Central memory CD4-positive, alpha-beta T cell (primary cell): ENCODE results near the gene OBSCN.

Experiments used
- DNase-seq: peaks from one replicate; pipeline ENCODE4 v3.0.0; 2022

The OBSCN gene

GRCh38 chr1:228333739-228334115 is 125.9 kb downstream of the OBSCN start:
- DNase-seq = no peak

DNA sequence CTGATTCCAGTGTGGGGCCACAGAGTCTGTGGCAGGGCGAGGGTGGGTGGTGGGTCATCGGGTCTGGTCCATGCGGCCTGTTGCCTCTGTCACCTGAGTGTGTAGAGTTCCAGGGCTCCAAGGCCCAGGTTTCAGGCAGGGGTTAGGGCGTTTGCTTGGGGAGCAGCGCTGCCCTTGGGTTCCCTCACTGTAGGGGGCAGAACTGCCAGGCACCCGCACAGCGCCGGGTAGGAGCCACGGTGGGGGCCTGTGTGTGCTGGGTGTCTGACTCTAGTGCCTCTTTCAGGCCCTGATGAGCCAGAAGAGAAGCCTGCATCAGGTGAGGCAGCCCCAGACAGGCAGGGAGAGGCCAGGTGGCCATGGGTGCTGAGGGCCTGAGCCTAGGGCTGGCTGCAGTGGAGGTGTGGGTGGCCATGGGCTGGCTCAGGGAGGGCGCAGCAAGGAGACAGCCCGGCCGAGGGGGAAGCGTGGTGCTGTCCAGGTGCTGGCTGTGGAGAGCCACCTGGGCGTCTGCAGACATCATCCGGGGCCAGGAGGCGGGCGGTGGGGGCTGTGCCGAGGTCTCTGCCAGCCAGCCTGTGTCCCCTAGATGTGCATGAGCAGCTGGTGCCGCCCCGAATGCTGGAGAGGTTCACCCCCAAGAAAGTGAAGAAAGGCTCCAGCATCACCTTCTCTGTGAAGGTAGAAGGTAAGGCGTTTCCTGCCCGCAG is 126.5 kb downstream of the OBSCN start:
- no peak for DNase-seq

GRCh38 chr1:228334954-228335353 is 127.1 kb downstream of the OBSCN start:
- DNase-seq = no peak

DNA sequence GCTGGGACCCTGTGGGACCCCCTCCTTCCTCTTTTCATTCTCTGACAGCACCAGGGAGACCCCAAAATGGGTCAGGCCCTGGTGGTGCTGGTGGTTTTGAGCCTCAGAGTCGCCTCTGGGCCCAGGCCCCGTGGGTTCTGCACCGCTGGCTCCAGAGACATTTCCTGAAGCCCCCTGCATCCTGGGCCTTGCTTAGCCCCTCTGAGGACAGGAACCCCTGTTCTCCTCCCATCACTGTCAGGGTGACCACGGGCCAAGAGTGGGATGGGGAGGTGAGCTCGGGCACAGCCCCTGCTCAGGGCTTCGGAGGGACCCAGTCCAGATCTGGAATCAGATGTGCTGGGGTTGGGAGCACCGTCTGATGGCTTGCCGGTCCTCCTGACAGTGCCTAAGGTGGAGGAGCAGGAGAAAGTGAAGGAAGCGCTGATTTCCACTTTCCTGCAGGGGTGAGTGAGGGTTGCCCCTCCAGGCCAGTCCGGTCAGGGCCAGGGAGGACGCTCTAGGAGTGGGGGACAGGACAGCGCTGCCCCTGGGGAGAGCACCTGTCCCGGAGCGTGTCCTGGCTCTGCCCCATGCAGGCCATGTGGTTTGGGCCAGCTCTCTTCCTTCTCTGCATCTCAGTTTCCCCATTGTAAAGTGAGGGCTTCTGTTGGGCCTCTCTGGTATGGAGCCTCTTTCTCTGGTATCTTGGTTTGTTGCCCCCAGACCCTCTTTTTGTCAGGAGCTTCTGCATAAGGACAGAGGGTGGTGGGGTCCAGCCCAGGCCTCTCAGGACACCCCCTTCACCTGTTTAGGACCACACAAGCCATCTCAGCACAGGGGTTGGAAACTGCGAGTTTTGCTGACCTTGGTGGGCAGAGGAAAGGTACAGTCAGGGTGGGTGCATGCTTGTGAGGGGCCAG is 127.8 kb downstream of the OBSCN start:
- no peak for DNase-seq

GRCh38 chr1:228336308-228337030 is 128.6 kb downstream of the OBSCN start:
- DNase-seq = no peak

DNA sequence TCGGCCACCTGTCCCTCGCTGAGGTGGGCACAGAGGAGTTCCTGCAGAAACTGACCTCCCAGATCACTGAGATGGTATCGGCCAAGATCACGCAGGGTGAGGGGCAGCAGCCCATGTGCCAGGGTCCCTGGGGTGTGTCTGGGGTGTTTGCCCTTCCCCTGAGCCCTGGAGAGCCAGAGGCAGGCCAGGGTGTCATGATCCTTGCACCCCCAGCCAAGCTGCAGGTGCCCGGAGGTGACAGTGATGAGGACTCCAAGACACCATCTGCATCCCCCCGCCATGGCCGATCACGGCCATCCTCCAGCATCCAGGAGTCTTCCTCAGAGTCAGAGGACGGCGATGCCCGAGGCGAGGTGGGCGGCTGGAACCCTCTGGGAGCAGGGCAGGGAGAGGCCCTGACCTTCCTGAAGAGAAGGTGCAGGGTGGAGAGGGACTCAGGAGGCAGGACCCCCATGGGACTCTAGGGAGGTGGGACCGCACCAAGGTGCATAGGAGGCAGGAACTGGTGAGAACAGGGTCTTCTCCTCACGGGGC is 129.3 kb downstream of the OBSCN start:
- no peak for DNase-seq

GRCh38 chr1:228337711-228338520 is 130.1 kb downstream of the OBSCN start:
- no peak for DNase-seq

DNA sequence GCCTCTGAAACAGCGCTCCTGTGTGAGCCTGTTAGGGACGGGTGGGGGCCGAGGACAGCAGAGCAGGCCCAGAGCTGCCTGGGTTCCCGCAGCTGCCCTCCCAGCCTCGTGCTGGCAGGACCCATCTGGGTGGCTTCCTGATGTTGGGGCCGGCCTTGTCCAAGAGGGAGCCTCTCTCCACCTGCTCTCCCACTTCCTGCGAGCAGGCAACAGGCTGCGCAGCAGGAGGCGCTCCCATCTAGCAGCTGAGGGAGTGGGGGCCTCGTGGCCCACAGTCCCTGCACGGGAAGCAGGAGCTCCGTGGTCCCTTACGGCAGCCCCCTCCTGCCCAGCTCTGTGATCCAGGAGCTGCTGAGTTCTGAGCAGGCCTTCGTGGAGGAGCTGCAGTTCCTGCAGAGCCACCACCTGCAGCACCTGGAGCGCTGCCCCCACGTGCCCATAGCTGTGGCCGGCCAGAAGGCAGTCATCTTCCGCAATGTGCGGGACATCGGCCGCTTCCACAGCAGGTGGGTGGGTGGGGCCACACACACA is 130.7 kb downstream of the OBSCN start:
- DNase-seq = no peak

DNA sequence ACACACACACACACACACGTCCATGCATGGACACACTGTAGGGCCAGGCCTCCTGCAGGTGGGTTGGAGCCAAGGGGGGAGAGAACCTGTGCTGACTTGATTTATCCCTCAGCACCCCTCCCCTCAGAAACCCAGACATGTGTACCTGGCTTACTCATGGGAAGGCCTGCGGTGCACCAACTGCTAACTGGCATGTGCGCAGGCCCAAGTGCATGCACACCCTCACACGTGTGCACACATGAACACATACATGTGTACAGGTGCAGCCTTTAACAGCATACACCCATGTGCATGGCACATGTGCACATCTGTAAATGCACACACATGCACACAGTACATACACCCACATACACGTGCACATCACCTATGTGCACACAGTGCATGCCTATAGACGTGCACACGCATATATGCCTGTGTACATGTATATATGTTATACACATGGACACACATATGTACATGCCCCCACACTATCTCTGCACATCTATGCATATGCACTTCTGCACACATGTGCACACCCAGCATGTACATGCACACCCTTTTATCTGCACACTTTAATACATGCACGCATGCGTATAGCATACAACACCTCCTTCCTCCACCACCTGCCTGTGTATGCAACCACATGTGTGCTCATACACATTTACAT is 131.3 kb downstream of the OBSCN start:
- no peak for DNase-seq

DNA sequence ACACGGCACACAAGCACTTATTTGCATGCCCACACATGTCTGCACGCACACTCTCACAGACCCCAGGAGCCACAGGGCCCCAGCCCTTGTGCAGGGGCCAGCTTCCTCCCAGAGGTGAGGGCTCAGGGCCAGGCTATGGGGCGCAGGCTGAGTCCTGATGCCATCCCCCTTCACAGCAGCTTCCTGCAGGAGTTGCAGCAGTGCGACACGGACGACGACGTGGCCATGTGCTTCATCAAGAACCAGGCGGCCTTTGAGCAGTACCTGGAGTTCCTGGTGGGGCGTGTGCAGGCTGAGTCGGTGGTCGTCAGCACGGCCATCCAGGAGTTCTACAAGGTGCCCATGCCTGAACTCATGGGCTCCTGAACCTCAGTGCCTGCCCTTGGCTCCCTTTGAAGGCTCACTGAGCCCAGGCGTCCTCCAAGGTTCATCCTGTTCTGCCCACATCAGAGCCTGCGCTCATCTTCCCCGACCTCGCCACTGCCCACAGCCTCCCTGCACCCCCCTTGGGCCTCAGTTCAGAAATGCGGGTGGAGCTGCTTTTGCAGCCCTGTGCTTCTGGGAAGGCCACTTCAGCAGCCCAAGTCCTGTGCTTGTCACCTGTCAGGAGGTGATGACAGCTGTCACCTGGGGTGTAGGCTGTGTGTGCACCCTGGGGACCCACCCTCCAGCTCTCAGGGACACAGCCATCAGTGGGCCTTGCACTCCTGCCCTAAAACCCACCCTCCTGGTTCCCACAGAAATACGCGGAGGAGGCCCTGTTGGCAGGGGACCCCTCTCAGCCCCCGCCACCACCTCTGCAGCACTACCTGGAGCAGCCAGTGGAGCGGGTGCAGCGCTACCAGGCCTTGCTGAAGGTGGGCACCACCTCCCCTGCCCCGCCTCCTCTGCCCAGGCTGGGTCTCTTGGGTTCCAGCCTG is 132.2 kb downstream of the OBSCN start:
- DNase-seq = no peak

- DNase-seq = no peak
Measured at GRCh38 chr1:228340686-228341449, 133.0 kb downstream of the OBSCN start.

DNA sequence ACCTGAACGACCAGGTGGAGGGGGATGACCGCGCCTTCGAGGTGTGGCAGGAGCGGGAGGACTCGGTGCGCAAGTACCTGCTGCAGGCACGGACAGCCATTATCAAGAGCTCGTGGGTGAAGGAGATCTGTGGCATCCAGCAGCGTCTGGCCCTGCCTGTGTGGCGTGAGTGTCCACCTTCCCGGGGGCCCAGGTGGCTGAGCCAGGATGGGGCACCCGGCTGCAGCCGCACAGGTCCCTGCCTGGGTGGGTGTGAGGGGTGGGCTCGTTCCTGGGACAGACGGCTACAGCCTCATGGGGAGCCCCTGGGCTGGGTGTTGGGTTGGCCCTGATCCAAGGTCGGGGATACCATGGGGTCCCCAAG is 133.6 kb downstream of the OBSCN start:
- no peak for DNase-seq

- DNase-seq = no peak
Measured at GRCh38 chr1:228341814-228342626, 134.2 kb downstream of the OBSCN start.

GRCh38 chr1:228342627-228343190 is 134.9 kb downstream of the OBSCN start:
- no peak for DNase-seq

DNA sequence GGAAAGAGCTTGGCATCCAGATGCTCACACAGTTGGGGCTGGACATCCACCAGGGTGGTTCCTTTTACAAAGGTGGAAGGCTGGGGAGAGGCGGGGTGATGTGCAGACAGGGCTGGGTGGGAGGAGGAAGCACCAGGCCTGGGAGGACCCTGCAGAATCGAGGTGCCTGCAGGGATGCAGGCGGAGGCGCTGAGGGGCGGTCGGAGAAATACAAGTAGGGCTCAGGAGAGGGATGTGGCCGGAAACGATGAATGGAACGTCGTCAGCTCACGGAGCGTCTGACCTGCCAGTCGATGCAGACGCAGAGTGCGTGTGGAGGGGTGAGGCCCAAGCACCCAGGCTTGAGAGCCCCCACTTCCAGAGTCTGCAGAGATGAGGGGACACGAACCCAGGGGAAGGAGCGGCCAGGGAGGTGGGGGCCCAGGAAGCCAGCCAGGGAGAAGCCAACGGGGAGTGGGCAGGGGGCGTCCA is 135.4 kb downstream of the OBSCN start:
- DNase-seq = no peak

- DNase-seq = no peak
Measured at GRCh38 chr1:228344631-228345072, 136.8 kb downstream of the OBSCN start.

DNA sequence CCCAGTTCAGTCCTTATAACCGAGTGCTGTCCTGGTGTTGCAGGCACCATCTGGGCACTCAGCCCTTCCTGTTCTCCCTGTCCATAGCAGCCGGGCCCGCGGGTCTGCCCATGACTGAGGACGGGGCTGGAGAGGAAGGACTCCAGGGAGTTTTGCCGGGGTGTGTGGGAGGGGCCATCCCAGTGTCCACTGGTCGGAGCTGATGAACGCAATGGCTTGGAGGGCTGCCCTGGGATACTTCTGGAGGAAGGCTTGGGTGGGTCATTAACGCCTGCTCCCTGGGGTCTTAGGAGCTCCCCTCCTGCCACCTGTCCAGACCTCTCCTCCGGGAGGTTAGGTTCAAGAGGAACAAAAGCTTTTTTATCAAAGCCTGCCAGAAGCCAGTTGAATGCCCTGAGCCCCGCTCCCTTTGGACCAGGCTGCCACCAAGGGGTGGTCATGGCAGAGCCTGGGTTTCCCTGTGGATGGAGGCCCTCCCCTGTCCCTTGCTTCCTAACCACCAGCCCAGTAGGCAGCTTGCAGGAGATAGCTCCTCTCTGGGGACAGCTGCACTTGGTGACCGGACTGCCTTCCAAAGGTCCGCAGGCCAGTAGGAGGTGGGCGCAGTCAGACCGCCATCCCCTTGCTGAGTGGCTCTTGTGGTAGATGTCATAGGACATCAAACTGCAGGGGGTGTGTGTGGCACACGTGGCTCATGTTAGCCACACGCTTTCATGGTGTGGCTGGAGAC is 137.5 kb downstream of the OBSCN start:
- DNase-seq = no peak
